Neutrophil (primary cell): ENCODE results near the gene CD81.

Experiments
- H3K27ac ChIP-seq: fragments of 200-600 bp; sonication (generic); 2 replicates; pipeline ENCODE4 v1.5.1; 2016; ENCODE audit warnings: mild to moderate bottlenecking, moderate library complexity
- H3K27me3 ChIP-seq: fragments of 200-600 bp; sonication (generic); 2 replicates; pipeline ENCODE4 v1.6.0; 2016; ENCODE audit warnings: mild to moderate bottlenecking
- H3K36me3 ChIP-seq: fragments of 200-600 bp; sonication (generic); 2 replicates; pipeline ENCODE4 v1.5.1; 2017
- H3K4me1 ChIP-seq, 2 experiments: fragments of 200-600 bp in 1 of 2; sonication (generic) in 1 of 2; 1 replicate in 1 of 2; 2 replicates in 1 of 2; pipeline versions ENCODE4 v1.5.1 to v1.6.1; 2013 to 2016; ENCODE audit warnings: low read depth in 1 of 2, low read length in 1 of 2, mild to moderate bottlenecking in 1 of 2, moderate library complexity in 1 of 2; ENCODE audit not compliant: control insufficient read depth in 1 of 2, insufficient read depth in 1 of 2
- H3K4me3 ChIP-seq, 2 experiments: fragments of 200-600 bp in 1 of 2; sonication (generic) in 1 of 2; 1 replicate in 1 of 2; 2 replicates in 1 of 2; pipeline ENCODE4 v1.5.1; 2013 to 2016; ENCODE audit warnings: low read depth in 1 of 2, low read length in 1 of 2, mild to moderate bottlenecking in 1 of 2, moderate library complexity in 1 of 2
- H3K9me3 ChIP-seq: fragments of 200-600 bp; sonication (generic); 2 replicates; pipeline ENCODE4 v1.5.1; 2016
- TF ChIP-seq, protein P1 (sequence below): fragments of 200-600 bp; sonication (generic); IDR thresholded peaks from 2 replicates; pipeline ENCODE4 v1.5.1; 2016; ENCODE audit warnings: antibody characterized with exemption

CD81 gene

DNA sequence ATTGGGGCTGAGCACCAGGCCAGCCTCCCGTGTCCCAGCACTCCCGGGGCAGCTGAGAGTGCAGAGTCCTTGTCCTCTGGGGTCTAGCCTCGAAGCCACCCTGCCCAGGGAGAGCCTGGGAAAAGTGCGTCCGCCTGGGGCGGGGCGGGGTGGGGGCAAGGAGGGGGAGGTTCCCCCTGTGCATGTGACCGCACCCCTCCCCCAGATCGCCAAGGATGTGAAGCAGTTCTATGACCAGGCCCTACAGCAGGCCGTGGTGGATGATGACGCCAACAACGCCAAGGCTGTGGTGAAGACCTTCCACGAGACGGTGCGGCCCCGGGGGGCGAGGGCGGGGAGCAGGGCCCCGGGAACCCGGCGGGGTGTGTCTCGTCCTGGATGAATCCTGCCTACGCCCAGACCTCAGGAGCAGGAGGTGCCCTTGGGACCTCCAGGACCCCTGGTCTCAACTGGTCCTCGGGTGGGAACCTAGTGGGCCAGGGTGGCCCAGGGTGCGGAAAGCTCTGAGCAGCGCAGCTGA is 18.2 kb downstream of the CD81 start:
- H3K4me3 ChIP-seq = no peak overlapping the region
- H3K27me3 ChIP-seq = no peaks in the 10 kb centered on the region
- TF ChIP-seq, protein P1, sequence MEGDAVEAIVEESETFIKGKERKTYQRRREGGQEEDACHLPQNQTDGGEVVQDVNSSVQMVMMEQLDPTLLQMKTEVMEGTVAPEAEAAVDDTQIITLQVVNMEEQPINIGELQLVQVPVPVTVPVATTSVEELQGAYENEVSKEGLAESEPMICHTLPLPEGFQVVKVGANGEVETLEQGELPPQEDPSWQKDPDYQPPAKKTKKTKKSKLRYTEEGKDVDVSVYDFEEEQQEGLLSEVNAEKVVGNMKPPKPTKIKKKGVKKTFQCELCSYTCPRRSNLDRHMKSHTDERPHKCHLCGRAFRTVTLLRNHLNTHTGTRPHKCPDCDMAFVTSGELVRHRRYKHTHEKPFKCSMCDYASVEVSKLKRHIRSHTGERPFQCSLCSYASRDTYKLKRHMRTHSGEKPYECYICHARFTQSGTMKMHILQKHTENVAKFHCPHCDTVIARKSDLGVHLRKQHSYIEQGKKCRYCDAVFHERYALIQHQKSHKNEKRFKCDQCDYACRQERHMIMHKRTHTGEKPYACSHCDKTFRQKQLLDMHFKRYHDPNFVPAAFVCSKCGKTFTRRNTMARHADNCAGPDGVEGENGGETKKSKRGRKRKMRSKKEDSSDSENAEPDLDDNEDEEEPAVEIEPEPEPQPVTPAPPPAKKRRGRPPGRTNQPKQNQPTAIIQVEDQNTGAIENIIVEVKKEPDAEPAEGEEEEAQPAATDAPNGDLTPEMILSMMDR = no peak
- H3K36me3 ChIP-seq = no peaks in the 10 kb centered on the region
- H3K4me1 ChIP-seq = peaks cover 7 to 12% of the 10 kb centered on the region in 2 experiments
- H3K9me3 ChIP-seq = no peaks in the 10 kb centered on the region
- H3K27ac ChIP-seq = no peak overlapping the region

DNA sequence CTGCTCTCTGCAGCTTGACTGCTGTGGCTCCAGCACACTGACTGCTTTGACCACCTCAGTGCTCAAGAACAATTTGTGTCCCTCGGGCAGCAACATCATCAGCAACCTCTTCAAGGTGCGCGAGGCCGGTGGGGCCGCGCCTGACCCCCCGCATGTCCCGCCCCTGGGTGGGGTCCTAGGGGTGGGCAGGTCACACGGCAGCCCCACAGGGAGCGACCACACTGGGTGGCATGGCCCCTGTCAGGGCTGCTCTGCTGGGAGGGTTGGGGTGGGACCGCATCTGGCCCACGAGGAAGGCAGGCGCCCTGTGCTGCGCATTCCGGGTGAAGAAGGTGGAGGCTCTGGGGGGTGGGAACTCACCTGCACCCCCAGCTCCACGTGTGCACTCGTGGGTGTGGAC is 18.7 kb downstream of the CD81 start:
- Histone ChIP-seq H3K4me1 (peaks cover 9 to 13% of the 10 kb centered on the region in 2 experiments), H3K36me3 (no peaks in the 10 kb centered on the region), H3K4me3 (no peak overlapping the region), H3K27me3 (no peaks in the 10 kb centered on the region), H3K9me3 (no peaks in the 10 kb centered on the region), H3K27ac (no peak overlapping the region)
- TF ChIP-seq, protein P1 = no peak

DNA sequence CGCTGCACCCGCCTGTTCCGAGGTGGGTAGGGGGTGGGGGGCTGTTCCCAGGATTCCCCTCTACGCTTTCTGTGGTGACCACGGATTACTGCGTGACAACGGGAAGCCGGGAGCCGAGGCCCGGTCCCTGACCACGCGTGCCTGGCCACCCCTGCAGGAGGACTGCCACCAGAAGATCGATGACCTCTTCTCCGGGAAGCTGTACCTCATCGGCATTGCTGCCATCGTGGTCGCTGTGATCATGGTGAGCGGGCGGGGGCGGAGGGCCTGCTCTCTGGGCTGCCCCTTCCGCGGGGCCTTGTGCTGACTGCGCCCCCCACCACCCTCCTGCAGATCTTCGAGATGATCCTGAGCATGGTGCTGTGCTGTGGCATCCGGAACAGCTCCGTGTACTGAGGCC is 19.4 kb downstream of the CD81 start:
- Histone ChIP-seq H3K4me3 (no peak overlapping the region), H3K4me1 (peaks cover 15 to 19% of the 10 kb centered on the region in 2 experiments)
- TF ChIP-seq, protein P1 = no peak

GRCh38 chr11:2397005-2397404 is 19.9 kb downstream of the CD81 start:
- H3K4me1 ChIP-seq = peaks cover 20 to 25% of the 10 kb centered on the region in 2 experiments
- H3K9me3 ChIP-seq = no peaks in the 10 kb centered on the region
- no peaks in the 10 kb centered on the region for H3K27me3 ChIP-seq
- no peak overlapping the region for H3K4me3 ChIP-seq
- H3K27ac ChIP-seq = no peak overlapping the region
- peaks cover 3% of the 10 kb centered on the region for H3K36me3 ChIP-seq
- TF ChIP-seq, protein P1 = no peak

More for the DNA sequence above, 19.4 kb downstream of the CD81 start:
- H3K36me3 ChIP-seq = no peaks in the 10 kb centered on the region
- no peaks in the 10 kb centered on the region for H3K27me3 ChIP-seq
- no peak overlapping the region for H3K27ac ChIP-seq
- H3K9me3 ChIP-seq = no peaks in the 10 kb centered on the region

DNA sequence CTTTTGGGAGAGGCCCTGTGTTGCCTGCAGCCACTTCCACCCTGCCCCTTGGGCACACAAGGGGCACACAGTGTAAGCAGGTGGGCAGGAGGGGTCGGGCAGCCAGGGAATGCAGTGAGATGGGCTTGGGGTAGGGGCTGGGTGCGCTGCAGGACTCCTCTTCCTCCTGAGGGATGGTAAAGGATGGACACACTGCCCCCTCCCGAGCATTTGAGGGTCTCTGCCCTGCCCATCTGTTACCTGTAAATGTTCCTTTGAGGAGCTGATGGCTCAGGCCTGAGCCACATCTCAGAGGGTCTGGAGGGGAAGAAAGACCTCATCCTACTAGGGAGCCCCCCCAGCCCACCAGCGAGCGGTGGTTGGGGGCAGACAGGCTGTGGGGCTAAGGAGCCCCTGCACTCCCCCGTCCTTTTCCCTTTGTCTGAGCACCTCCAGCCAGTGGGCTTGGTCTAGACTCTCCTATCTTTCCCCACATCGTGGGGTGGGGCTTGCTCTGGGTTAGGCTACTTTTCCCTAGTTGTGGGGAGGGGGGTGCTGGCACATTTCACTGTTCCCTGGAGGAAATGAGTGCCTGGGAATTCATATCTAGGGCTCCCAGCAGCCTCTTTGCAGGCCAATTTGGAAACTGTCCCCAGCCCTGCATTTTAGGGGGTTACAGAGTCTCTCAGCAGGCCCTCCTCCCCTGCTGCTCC is 21.7 kb downstream of the CD81 start:
- Histone ChIP-seq H3K4me3 (peak overlapping the region in 1 of 2 experiments; percentile 83), H3K36me3 (peaks cover 21% of the 10 kb centered on the region)

More for the DNA sequence above, 21.7 kb downstream of the CD81 start:
- peak overlapping the region; percentile 96 for H3K27ac ChIP-seq
- H3K4me1 ChIP-seq = peaks cover 21 to 25% of the 10 kb centered on the region in 2 experiments
- no peaks in the 10 kb centered on the region for H3K9me3 ChIP-seq
- TF ChIP-seq, protein P1 = no peak
- H3K27me3 ChIP-seq = no peaks in the 10 kb centered on the region
